HepG2 (cell line): ENCODE results near the gene MGAT2. TPM values are rescaled to one million over a fixed set of nuclear protein-coding genes. Genes with fewer than 3 reads are reported as not detected.
A peak's percentile ranks its signal among the peaks of the same experiment; 100 is the strongest.

Source experiments
- DPF2 ChIP-seq: sonication (generic); formaldehyde crosslinking; IDR thresholded peaks from 2 replicates; pipeline ENCODE4 v1.4.0; 2020; ENCODE audit warnings: mild to moderate bottlenecking, low read depth, missing genetic modification reagents, borderline replicate concordance
- HMGXB3 ChIP-seq: sonication (generic); formaldehyde crosslinking; IDR thresholded peaks from 2 replicates; pipeline ENCODE4 v1.4.0; 2020; ENCODE audit warnings: missing genetic modification reagents, borderline replicate concordance
- HNRNPLL ChIP-seq: fragments of 200-400 bp; formaldehyde crosslinking; IDR thresholded peaks from 2 replicates; pipeline ENCODE4 v1.6.1; 2017; ENCODE audit warnings: mild to moderate bottlenecking, low read depth, low read length; ENCODE audit not compliant: poor library complexity, severe bottlenecking
- HOXA7 ChIP-seq: sonication (generic); formaldehyde crosslinking; IDR thresholded peaks from 2 replicates; pipeline ENCODE4 v1.8.1; 2022; ENCODE audit warnings: mild to moderate bottlenecking, missing genetic modification reagents, moderate library complexity
- NR1H2 ChIP-seq: sonication (generic); formaldehyde crosslinking; IDR thresholded peaks from 2 replicates; pipeline ENCODE4 v1.8.1; 2022; ENCODE audit warnings: low read depth, missing genetic modification reagents, borderline replicate concordance
- RARG ChIP-seq: sonication (generic); formaldehyde crosslinking; IDR thresholded peaks from 2 replicates; pipeline ENCODE4 v1.4.0; 2020; ENCODE audit warnings: low read depth, mild to moderate bottlenecking, missing genetic modification reagents
- RBFOX2 ChIP-seq: fragments of 200-400 bp; formaldehyde crosslinking; IDR thresholded peaks from 2 replicates; pipeline ENCODE4 v1.6.1; 2017; ENCODE audit warnings: low read depth, mild to moderate bottlenecking, low read length
- RCOR2 ChIP-seq: IDR thresholded peaks from 2 replicates; pipeline ENCODE4 v1.6.1; 2016; ENCODE audit warnings: missing biosample characterization, missing genetic modification reagents
- TBL1XR1 ChIP-seq: fragments of 150-350 bp; IDR thresholded peaks from 2 replicates; pipeline ENCODE4 v1.6.1; 2014; ENCODE audit warnings: borderline replicate concordance, low read length; ENCODE audit not compliant: partially characterized antibody
- TP53 ChIP-seq: sonication (generic); formaldehyde crosslinking; conservative IDR thresholded peaks from 2 replicates; pipeline ENCODE4 v1.4.0; 2020; ENCODE audit warnings: missing genetic modification reagents
- YEATS2 ChIP-seq: sonication (generic); formaldehyde crosslinking; IDR thresholded peaks from 2 replicates; pipeline ENCODE4 v1.4.0; 2020; ENCODE audit warnings: missing genetic modification reagents, borderline replicate concordance
- ZBTB14 ChIP-seq: sonication (generic); formaldehyde crosslinking; IDR thresholded peaks from 2 replicates; pipeline ENCODE4 v1.4.0; 2020; ENCODE audit warnings: missing genetic modification reagents
- ZNF142 ChIP-seq: sonication (generic); formaldehyde crosslinking; IDR thresholded peaks from 2 replicates; pipeline ENCODE4 v1.4.0; 2020; ENCODE audit warnings: missing genetic modification reagents
- ZNF343 ChIP-seq: sonication (generic); formaldehyde crosslinking; IDR thresholded peaks from 2 replicates; pipeline ENCODE4 v1.4.0; 2020; ENCODE audit warnings: mild to moderate bottlenecking, missing genetic modification reagents
- ZNF747 ChIP-seq: sonication (generic); formaldehyde crosslinking; IDR thresholded peaks from 2 replicates; pipeline ENCODE4 v1.8.1; 2023; ENCODE audit warnings: missing genetic modification reagents, mild to moderate bottlenecking, borderline replicate concordance
- ZSCAN31 ChIP-seq: sonication (generic); formaldehyde crosslinking; IDR thresholded peaks from 2 replicates; pipeline ENCODE4 v1.5.0; 2020; ENCODE audit warnings: low read depth, mild to moderate bottlenecking, missing genetic modification reagents
- polyA plus RNA-seq, 8 experiments: library from polyadenylated mRNA; depleted of rRNA in 3 of 8; stranded (reverse) in 7 of 8; unstranded in 1 of 8; fragments of >200 nt; fragmentation: Illumina TruSeq in 4 of 8; extraction: Trizol in 4 of 8; gene quantifications; 2 replicates each; pipeline versions ENCODE4 v1.2.1 to v1.2.3, GENCODE V29; 2011 to 2016; ENCODE audit warnings: low read depth in 4 of 8, missing spikeins in 1 of 8, mixed read lengths in 1 of 8; ENCODE audit not compliant: insufficient read depth in 1 of 8
- total RNA-seq, 5 experiments: library from RNA; depleted of rRNA; stranded (reverse); fragments of >200 nt; fragmentation: Illumina TruSeq; extraction: Trizol; gene quantifications; 2 replicates each; pipeline ENCODE4 v1.2.3, GENCODE V29; 2016; ENCODE audit warnings: low read depth in 1 of 5

The MGAT2 gene
- total and polyA plus RNA-seq, 2 of the 13 experiments (the other 11 are each of a cell fraction or from before 2014, with no cell fraction given): 12.9 to 51.9 TPM

- TF ChIP-seq HMGXB3 (CRISPR knock-in tag) (peak; percentile 96; the same call in 1 of the 2 replicates), ZNF142 (CRISPR knock-in tag) (peak; percentile 63; the same call in 1 of the 2 replicates), YEATS2 (CRISPR knock-in tag) (peak; percentile 87; the same call in 1 of the 2 replicates), DPF2 (CRISPR knock-in tag) (no peak), RBFOX2 (peak; percentile 74), HNRNPLL (peak; percentile 59), TP53 (CRISPR knock-in tag) (peak; percentile 4; the same call in 1 of the 2 replicates), NR1H2 (CRISPR knock-in tag) (no peak), RARG (no peak), RCOR2 (CRISPR knock-in tag) (peak; percentile 76; the same call in 1 of the 2 replicates), HOXA7 (CRISPR knock-in tag) (no peak), ZNF747 (no peak), TBL1XR1 (no peak), ZSCAN31 (peak; percentile 69; the same call in 1 of the 2 replicates), ZNF343 (CRISPR knock-in tag) (0 out of 2 replicates have a peak, but pooled peaks have one; percentile 66), ZBTB14 (peak; percentile 49; the same call in 1 of the 2 replicates)
Observed at GRCh38 chr14:49585803-49586672, 34.6 kb upstream of the MGAT2 start, which contains the start of gene RPS29 (continued).
